GM12878 (cell line): Measurements from ENCODE around the gene PRR22.

Experiments
- CTCF ChIP-seq, 3 experiments: IDR thresholded peaks in 2 of 3; conservative IDR thresholded peaks in 1 of 3; 2 replicates each; pipeline ENCODE4 v1.5.1; 2011; ENCODE audit warnings: low read depth in 3 of 3, low read length in 3 of 3, mild to moderate bottlenecking in 3 of 3, control low read depth in 2 of 3, moderate library complexity in 2 of 3, inconsistent platforms in 1 of 3, mixed read lengths in 1 of 3; ENCODE audit not compliant: control insufficient read depth in 2 of 3, insufficient read depth in 1 of 3; ENCODE audit errors: extremely low read depth in 1 of 3
- NR2C2 ChIP-seq: IDR thresholded peaks from 2 replicates; pipeline ENCODE4 v1.6.1; 2011; ENCODE audit warnings: borderline replicate concordance, low read depth; ENCODE audit not compliant: control insufficient read depth, insufficient read length

DNA sequence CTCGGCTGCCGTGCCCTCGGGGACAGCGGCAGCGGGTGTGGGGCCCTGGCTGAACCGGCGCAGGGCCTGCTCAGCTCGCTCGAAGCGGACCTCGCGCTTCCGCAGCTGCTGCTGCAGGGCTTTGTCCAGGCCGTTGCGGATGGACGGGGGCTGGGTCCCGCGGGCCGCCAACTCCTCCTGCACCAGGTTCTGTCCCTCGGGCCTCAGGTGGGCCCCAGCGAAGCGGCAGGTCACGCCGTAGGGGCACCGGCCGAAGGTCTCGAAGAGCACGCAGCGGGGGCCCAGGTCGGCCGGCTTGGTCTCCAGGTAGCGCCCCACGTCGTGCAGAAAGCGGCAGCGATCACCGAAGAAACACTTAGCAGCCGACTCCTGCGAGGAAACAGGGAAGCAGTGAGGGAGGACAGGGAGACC is 4.8 kb upstream of the PRR22 start:
- TF ChIP-seq NR2C2 (no peak), CTCF (IDR thresholded peaks at IDR 0.05 in 2 of 3, conservative IDR thresholded peaks at IDR 0.05 in 1 of 3; ENCODE audit: control insufficient read depth in 2 of 3, extremely low read depth in 1 of 3, insufficient read depth in 1 of 3, low read depth in 3 of 3, low read length in 3 of 3) (no peak)
